Urinary bladder (tissue), 4 donors: Measurements from ENCODE around the gene ICAM1. TPM values are rescaled to one million over a fixed set of nuclear protein-coding genes. Genes with fewer than 3 reads are reported as not detected.

Experiments
- DNase-seq: peaks from one replicate; pipeline ENCODE4 v3.0.0-alpha.2; 2015; ENCODE audit errors: extremely low spot score
- H3K27ac ChIP-seq: one replicate; pipeline ENCODE4 v1.5.1; 2013; ENCODE audit warnings: low read depth, mild to moderate bottlenecking, moderate library complexity
- H3K36me3 ChIP-seq: one replicate; pipeline ENCODE4 v1.6.1; 2013; ENCODE audit warnings: mild to moderate bottlenecking, moderate library complexity; ENCODE audit not compliant: insufficient read depth
- H3K4me1 ChIP-seq: one replicate; pipeline ENCODE4 v1.6.1; 2013; ENCODE audit warnings: mild to moderate bottlenecking, moderate library complexity; ENCODE audit not compliant: insufficient read depth
- H3K4me3 ChIP-seq: one replicate; pipeline ENCODE4 v1.5.1; 2013; ENCODE audit warnings: low read depth, low read length
- WGBS: extraction: QIAGEN DNeasy Blood & Tissue Kit; methylation state at CpG from one replicate; pipeline ENCODE4 v1.1.7; 2013; 5-methylcytosine and 5-hydroxymethylcytosine counted together
- polyA plus RNA-seq: library from polyadenylated mRNA; stranded (reverse); fragments of 200-250 nt; gene quantifications from one replicate; pipeline ENCODE4 v1.2.3, GENCODE V29; 2013
- total RNA-seq: library from RNA; depleted of rRNA; stranded (reverse); fragments of >200 nt; gene quantifications from one replicate; pipeline ENCODE4 v1.2.3, GENCODE V29; 2014
- donor health status: healthy with polysubstance abuse.
- donor health status: healthy.

Gene ICAM1
- total RNA-seq (7.7 TPM), polyA plus RNA-seq (26.4 TPM)

GRCh38 chr19:10270616-10271394 is at the start of gene ICAM1:
Gene ICAM1 (plus strand): TSS chr19:10271120. CDS start chr19:10271160, 40 bp downstream.
- peaks cover 2% of the 10 kb centered on the region for H3K36me3 ChIP-seq
- peak within 1 kb of the TSS; percentile 63 for H3K27ac ChIP-seq
- H3K4me3 ChIP-seq = peak within 1 kb of the TSS; percentile 36
- H3K4me1 ChIP-seq = no peaks in the 10 kb centered on the region
- 4% methylated on average over 51 of the region's 51 CpGs for WGBS
- no peak for DNase-seq

GRCh38 chr19:10222201-10222890 is 48.6 kb upstream of the ICAM1 start:
- H3K4me3 ChIP-seq = no peak overlapping the region
- H3K4me1 ChIP-seq = no peaks in the 10 kb centered on the region
- no peaks in the 10 kb centered on the region for H3K36me3 ChIP-seq
- no peak overlapping the region for H3K27ac ChIP-seq
- 82% methylated on average over 14 of the region's 14 CpGs for WGBS
- DNase-seq = no peak

- 94% methylated on average over 28 of the region's 28 CpGs for WGBS
- Histone ChIP-seq H3K27ac (no peak overlapping the region), H3K4me3 (no peak overlapping the region), H3K4me1 (no peaks in the 10 kb centered on the region), H3K36me3 (no peaks in the 10 kb centered on the region)
- DNase-seq = no peak
Observed at GRCh38 chr19:10223488-10224213, 47.3 kb upstream of the ICAM1 start.

GRCh38 chr19:10224337-10224736 is 46.6 kb upstream of the ICAM1 start:
- Histone ChIP-seq H3K27ac (no peak overlapping the region), H3K36me3 (no peaks in the 10 kb centered on the region), H3K4me3 (no peak overlapping the region), H3K4me1 (no peaks in the 10 kb centered on the region)
- 97% methylated on average over 23 of the region's 23 CpGs for WGBS
- no peak for DNase-seq

GRCh38 chr19:10226021-10226375 is 44.9 kb upstream of the ICAM1 start:
- no peaks in the 10 kb centered on the region for H3K4me1 ChIP-seq

GRCh38 chr19:10226376-10227025 is 44.4 kb upstream of the ICAM1 start:
- Histone ChIP-seq H3K27ac (peak overlapping the region; percentile 81), H3K36me3 (no peaks in the 10 kb centered on the region), H3K4me1 (no peaks in the 10 kb centered on the region), H3K4me3 (no peak overlapping the region)
- 22% methylated on average over 13 of the region's 13 CpGs for WGBS
- peak; percentile 89 for DNase-seq

More at GRCh38 chr19:10226021-10226375, 44.9 kb upstream of the ICAM1 start:
- WGBS = 49% methylated on average over 6 of the region's 6 CpGs
- Histone ChIP-seq H3K4me3 (no peak overlapping the region), H3K27ac (peak overlapping the region; percentile 78), H3K36me3 (no peaks in the 10 kb centered on the region)
- no peak for DNase-seq

GRCh38 chr19:10227026-10227971 is 43.6 kb upstream of the ICAM1 start:
- 46% methylated on average over 28 of the region's 28 CpGs for whole genome bisulfite sequencing
- H3K4me3 ChIP-seq = no peak overlapping the region
- DNase-seq = peak; percentile 73
- H3K36me3 ChIP-seq = no peaks in the 10 kb centered on the region
- H3K4me1 ChIP-seq = no peaks in the 10 kb centered on the region
- H3K27ac ChIP-seq = peak overlapping the region; percentile 81

- no peaks in the 10 kb centered on the region for H3K4me1 ChIP-seq
- H3K27ac ChIP-seq = peak overlapping the region; percentile 15
- no peak overlapping the region for H3K4me3 ChIP-seq
- WGBS = 82% methylated on average over 5 of the region's 5 CpGs
- DNase-seq = no peak
- no peaks in the 10 kb centered on the region for H3K36me3 ChIP-seq
Observed at GRCh38 chr19:10228393-10228792, 42.5 kb upstream of the ICAM1 start.

- DNase-seq = no peak
- H3K4me3 ChIP-seq = no peak overlapping the region
- H3K4me1 ChIP-seq = no peaks in the 10 kb centered on the region
- H3K36me3 ChIP-seq = no peaks in the 10 kb centered on the region
- H3K27ac ChIP-seq = peak overlapping the region; percentile 15
- WGBS = 48% methylated on average over 2 of the region's 2 CpGs
Observed at GRCh38 chr19:10228920-10229319, 42.0 kb upstream of the ICAM1 start.

- Histone ChIP-seq H3K4me1 (no peaks in the 10 kb centered on the region), H3K36me3 (no peaks in the 10 kb centered on the region), H3K27ac (peak overlapping the region; percentile 92), H3K4me3 (peak overlapping the region; percentile 98)
- no peak for DNase-seq
- under 1% methylated on average over 70 of the region's 70 CpGs for WGBS
Observed at GRCh38 chr19:10230173-10230860, 40.6 kb upstream of the ICAM1 start.

GRCh38 chr19:10230861-10231611 is 39.9 kb upstream of the ICAM1 start, which contains the start of gene S1PR2:
Gene S1PR2 (minus strand): TSS chr19:10231331. CDS start chr19:10224905, 6,426 bp downstream.
- peak within 1 kb of the TSS; percentile 92 for H3K27ac ChIP-seq
- DNase-seq = no peak
- H3K4me3 ChIP-seq = peak within 1 kb of the TSS; percentile 98
- no peaks in the 10 kb centered on the region for H3K36me3 ChIP-seq
- H3K4me1 ChIP-seq = no peaks in the 10 kb centered on the region
- under 1% methylated on average over 73 of the region's 73 CpGs for WGBS
